Measurements from ENCODE around the gene RASGEF1C. TPM values are rescaled to one million over a fixed set of nuclear protein-coding genes. Genes with fewer than 3 reads are reported as not detected.

The RASGEF1C gene
- total RNA-seq, 2 experiments from 2014 or later: not detected

DNA sequence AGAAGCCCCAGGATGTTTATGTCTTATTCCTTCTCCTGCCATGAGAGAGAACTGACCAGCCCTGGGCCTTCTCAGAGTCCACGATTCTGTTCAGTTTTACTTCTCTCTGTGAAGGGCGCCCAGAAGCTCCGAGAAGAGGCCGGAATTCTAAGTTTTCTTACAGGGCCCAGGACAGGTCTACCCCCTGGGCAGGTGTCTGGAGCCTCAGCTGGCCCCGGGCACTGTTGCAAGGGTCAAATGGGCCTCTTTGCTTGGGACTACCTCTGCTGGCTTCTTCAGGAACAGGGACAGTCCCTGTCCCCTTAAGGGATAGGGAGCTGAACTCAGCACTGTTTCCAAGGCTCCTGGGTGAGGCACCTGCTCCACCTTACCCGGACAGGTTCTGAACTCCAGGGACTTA is 55.0 kb downstream of the RASGEF1C start:
- no peak for TF ChIP-seq EZH2phosphoT487 (IDR thresholded peaks at IDR 0.05; ENCODE audit: borderline replicate concordance, low read depth, low read length)
- TF ChIP-seq, protein P1, sequence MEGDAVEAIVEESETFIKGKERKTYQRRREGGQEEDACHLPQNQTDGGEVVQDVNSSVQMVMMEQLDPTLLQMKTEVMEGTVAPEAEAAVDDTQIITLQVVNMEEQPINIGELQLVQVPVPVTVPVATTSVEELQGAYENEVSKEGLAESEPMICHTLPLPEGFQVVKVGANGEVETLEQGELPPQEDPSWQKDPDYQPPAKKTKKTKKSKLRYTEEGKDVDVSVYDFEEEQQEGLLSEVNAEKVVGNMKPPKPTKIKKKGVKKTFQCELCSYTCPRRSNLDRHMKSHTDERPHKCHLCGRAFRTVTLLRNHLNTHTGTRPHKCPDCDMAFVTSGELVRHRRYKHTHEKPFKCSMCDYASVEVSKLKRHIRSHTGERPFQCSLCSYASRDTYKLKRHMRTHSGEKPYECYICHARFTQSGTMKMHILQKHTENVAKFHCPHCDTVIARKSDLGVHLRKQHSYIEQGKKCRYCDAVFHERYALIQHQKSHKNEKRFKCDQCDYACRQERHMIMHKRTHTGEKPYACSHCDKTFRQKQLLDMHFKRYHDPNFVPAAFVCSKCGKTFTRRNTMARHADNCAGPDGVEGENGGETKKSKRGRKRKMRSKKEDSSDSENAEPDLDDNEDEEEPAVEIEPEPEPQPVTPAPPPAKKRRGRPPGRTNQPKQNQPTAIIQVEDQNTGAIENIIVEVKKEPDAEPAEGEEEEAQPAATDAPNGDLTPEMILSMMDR (conservative IDR thresholded peaks at IDR 0.05; ENCODE audit: low read length): no peak
- no peak overlapping the region for H2AFZ ChIP-seq (ENCODE audit: low read length)
- H3K9me3 ChIP-seq (ENCODE audit: low read length): no peaks in the 10 kb centered on the region
- no peaks in the 10 kb centered on the region for H3K79me2 ChIP-seq (ENCODE audit: insufficient read depth, low read depth, low read length)
- H3K9me2 ChIP-seq (ENCODE audit: insufficient read depth, low read length): no peaks in the 10 kb centered on the region
- no peaks in the 10 kb centered on the region for H3K36me3 ChIP-seq (ENCODE audit: insufficient read depth, low read length)
- ChIA-PET POLR2A (no interaction called here), CTCF (ENCODE audit: unreplicated experiment) (no interaction called here)
- no peaks in the 10 kb centered on the region for H3K4me1 ChIP-seq (ENCODE audit: insufficient read depth, low read length, poor library complexity, severe bottlenecking)
- intact Hi-C loops (cut with micrococcal nuclease; ENCODE audit: unreplicated experiment): no loop called here
- no peaks in the 10 kb centered on the region for H4K20me1 ChIP-seq (ENCODE audit: insufficient read depth, low read length)
- H3K4me3 ChIP-seq (ENCODE audit: low read depth, low read length, poor library complexity, severe bottlenecking): no peak overlapping the region
- H3K4me2 ChIP-seq (ENCODE audit: low read length): no peak overlapping the region
- no TSS peak for BruUV-seq (replicated peaks)
- no peak overlapping the region for H3K27ac ChIP-seq (ENCODE audit: low read depth, low read length, poor library complexity, severe bottlenecking)
- no peak for DNase-seq (ENCODE audit: low spot score)

DNA sequence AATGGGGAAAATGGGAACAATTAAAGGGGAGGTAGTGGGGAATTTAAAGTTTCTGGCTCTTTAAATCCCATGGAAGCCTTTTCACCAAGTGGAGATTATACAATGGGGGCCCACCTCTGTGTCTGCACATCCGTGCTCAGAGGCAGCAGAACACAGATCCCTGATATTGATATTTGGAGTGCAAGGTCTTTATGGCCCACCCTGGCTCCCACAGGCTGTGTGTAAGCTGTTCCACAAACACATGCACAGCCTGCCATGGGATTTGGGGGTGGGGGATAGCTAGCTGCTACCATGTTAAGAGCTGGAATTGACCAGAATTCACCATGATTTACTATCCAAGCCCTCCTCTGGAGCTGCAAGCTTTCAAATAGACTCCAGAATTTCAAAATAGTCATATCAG is 55.9 kb downstream of the RASGEF1C start:
- Histone ChIP-seq H2AFZ (ENCODE audit: low read length) (no peak overlapping the region), H3K9me3 (ENCODE audit: low read length) (no peaks in the 10 kb centered on the region), H3K4me2 (ENCODE audit: low read length) (no peak overlapping the region), H4K20me1 (ENCODE audit: insufficient read depth, low read length) (no peaks in the 10 kb centered on the region), H3K79me2 (ENCODE audit: insufficient read depth, low read depth, low read length) (no peaks in the 10 kb centered on the region), H3K36me3 (ENCODE audit: insufficient read depth, low read length) (no peaks in the 10 kb centered on the region), H3K27ac (ENCODE audit: low read depth, low read length, poor library complexity, severe bottlenecking) (no peak overlapping the region), H3K4me3 (ENCODE audit: low read depth, low read length, poor library complexity, severe bottlenecking) (no peak overlapping the region), H3K4me1 (ENCODE audit: insufficient read depth, low read length, poor library complexity, severe bottlenecking) (no peaks in the 10 kb centered on the region), H3K9me2 (ENCODE audit: insufficient read depth, low read length) (no peaks in the 10 kb centered on the region)
- BruUV-seq (replicated peaks): no TSS peak
- TF ChIP-seq, protein P1 (conservative IDR thresholded peaks at IDR 0.05; ENCODE audit: low read length): no peak
- TF ChIP-seq EZH2phosphoT487 (IDR thresholded peaks at IDR 0.05; ENCODE audit: borderline replicate concordance, low read depth, low read length): no peak
- DNase-seq (ENCODE audit: low spot score): no peak
- ChIA-PET CTCF (ENCODE audit: unreplicated experiment) (no interaction called here), POLR2A (no interaction called here)
- intact Hi-C loops (cut with micrococcal nuclease; ENCODE audit: unreplicated experiment): no loop called here

- no peaks in the 10 kb centered on the region for H3K79me2 ChIP-seq (ENCODE audit: insufficient read depth, low read depth, low read length)
- POLR2A ChIA-PET: no interaction called here
- BruUV-seq (replicated peaks): no TSS peak
These were observed 65.2 kb downstream of the RASGEF1C start for GRCh38 chr5:180143656-180144364.

More at GRCh38 chr5:180143656-180144364, 65.2 kb downstream of the RASGEF1C start:
- intact Hi-C loops (cut with micrococcal nuclease; ENCODE audit: unreplicated experiment): no loop called here
- no peaks in the 10 kb centered on the region for H3K4me1 ChIP-seq (ENCODE audit: insufficient read depth, low read length, poor library complexity, severe bottlenecking)
- no peak overlapping the region for H2AFZ ChIP-seq (ENCODE audit: low read length)
- H3K9me3 ChIP-seq (ENCODE audit: low read length): no peaks in the 10 kb centered on the region
- no peak for TF ChIP-seq EZH2phosphoT487 (IDR thresholded peaks at IDR 0.05; ENCODE audit: borderline replicate concordance, low read depth, low read length)
- TF ChIP-seq, protein P1 (conservative IDR thresholded peaks at IDR 0.05; ENCODE audit: low read length): no peak
- H4K20me1 ChIP-seq (ENCODE audit: insufficient read depth, low read length): no peaks in the 10 kb centered on the region
- no peak overlapping the region for H3K4me3 ChIP-seq (ENCODE audit: low read depth, low read length, poor library complexity, severe bottlenecking)
- H3K9me2 ChIP-seq (ENCODE audit: insufficient read depth, low read length): no peaks in the 10 kb centered on the region
- H3K36me3 ChIP-seq (ENCODE audit: insufficient read depth, low read length): no peaks in the 10 kb centered on the region
- no peak overlapping the region for H3K27ac ChIP-seq (ENCODE audit: low read depth, low read length, poor library complexity, severe bottlenecking)
- CTCF ChIA-PET (ENCODE audit: unreplicated experiment): no interaction called here
- H3K4me2 ChIP-seq (ENCODE audit: low read length): no peak overlapping the region
- DNase-seq (ENCODE audit: low spot score): no peak
